Astrocyte of the spinal cord (primary cell): Measurements from ENCODE around the gene BRD4.
A peak's percentile ranks its signal among the peaks of the same experiment; 100 is the strongest.

ENCODE experiments used
- DNase-seq: peaks from one replicate; pipeline ENCODE4 v3.0.0; 2011; ENCODE audit warnings: low read depth, low spot score
- H3K4me3 ChIP-seq: 2 replicates; pipeline ENCODE4 v1.5.1; 2011; ENCODE audit warnings: low read depth, mild to moderate bottlenecking, low read length, moderate library complexity
- CTCF ChIP-seq: IDR thresholded peaks from 2 replicates; pipeline ENCODE4 v1.5.1; 2012; ENCODE audit warnings: low read depth, mild to moderate bottlenecking, low read length, inconsistent platforms
- in situ Hi-C: cut with HindIII; loops from 2 replicates; pipeline ENCODE4 v1.10.0; 2017; ENCODE audit warnings: low sequenced_read_pairs

BRD4 gene

GRCh38 chr19:15283141-15283883, 49.0 kb downstream of the BRD4 start:
- H3K4me3 ChIP-seq, result no peak overlapping the region
- DNase-seq, result peak; percentile 72
- in situ Hi-C loops, result no loop called here
- TF ChIP-seq CTCF, result no peak

DNA sequence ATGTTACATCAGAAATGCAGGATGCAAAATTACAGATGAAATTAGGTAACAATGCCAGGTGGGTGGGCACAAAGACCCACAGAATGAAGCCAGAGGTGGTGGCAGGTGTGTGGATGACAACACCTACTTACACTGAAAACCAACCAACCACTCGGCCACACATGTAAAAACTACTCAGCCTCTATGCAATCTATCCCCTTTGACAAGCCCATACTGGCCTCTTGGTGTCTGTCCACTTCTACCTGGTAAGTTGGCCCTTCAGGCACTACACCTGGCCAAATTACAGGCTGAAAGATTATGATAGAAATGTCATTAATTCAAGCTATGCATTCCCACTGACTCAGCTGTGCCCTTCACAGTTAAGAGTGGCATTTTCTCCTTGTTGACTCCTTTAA, 50.0 kb downstream of the BRD4 start:
- in situ Hi-C loops, result no loop called here
- no peak overlapping the region for H3K4me3 ChIP-seq
- TF ChIP-seq CTCF, result no peak
- no peak for DNase-seq

DNA sequence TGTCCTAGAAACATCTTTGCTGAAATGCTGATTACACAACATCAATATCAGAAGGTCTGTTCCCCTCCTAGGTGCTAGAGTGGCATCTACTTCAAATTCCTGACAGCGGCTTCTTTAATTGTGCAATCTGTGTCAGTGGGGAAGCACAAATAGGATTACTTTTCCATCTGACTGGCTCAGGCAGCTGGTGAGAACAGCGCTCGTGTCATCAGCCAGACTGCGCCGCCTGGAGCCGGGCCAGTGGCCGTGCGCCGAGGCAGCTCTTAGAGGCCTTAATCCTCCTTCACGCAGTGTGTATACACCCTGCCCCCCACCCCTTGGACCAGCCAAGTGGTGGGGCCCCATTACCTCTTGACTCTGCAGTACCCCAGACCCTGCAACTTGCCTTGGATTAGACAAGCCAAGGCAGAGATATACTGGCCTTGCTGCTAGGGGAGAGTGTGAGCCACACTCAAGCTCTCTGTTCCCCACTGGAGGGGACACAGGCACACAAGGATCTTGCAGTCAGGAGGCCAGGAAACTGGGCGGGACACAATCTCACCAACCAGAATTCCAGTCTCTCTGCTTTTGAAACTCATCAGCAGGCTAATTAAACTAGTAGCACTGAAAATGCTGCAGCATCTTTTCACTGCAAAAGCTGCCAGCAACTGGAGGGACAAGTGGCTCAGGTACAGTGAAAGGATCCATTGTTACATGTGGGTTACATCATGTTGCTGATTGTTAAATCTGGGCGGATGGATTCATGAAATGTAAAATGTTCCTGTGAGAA, 51.2 kb downstream of the BRD4 start:
- no peak overlapping the region for H3K4me3 ChIP-seq
- peak; percentile 86 for DNase-seq
- peak; percentile 43 for TF ChIP-seq CTCF
- in situ Hi-C loops, result no loop called here

- no peak for DNase-seq
- H3K4me3 ChIP-seq, result no peak overlapping the region
- in situ Hi-C loops, result no loop called here
- TF ChIP-seq CTCF, result no peak
Observed at GRCh38 chr19:15280048-15280725, 52.2 kb downstream of the BRD4 start.

DNA sequence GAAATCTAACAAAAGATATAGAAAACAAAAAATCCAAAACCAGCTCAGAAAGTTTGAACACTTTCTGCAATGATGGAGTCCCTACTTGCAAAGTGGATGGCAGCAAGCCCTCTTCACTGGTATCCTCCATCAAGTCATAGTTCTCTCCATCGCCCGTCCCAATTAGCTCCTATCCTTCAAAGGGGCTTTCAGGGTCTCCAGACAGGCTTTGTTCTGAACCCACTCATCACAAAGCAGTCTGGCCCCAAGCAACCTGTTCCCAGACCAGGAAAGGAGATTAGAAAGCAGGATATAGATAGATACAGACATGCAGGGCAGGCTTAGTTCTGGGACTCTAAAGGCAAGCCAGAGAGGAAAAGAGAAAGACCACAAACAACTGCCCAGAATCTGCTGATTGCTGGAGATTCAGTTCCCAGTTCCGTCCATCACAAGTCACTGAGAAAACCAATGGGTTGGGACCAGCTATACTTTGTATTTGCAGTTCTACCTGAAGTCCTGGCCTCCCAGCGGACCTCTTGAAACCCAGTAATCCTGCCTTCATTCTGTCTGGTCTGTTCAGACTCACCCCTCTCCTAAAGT, 52.9 kb downstream of the BRD4 start:
- no peak for TF ChIP-seq CTCF
- no peak overlapping the region for H3K4me3 ChIP-seq
- in situ Hi-C loops, result no loop called here
- DNase-seq, result no peak

GRCh38 chr19:15276620-15277215, 55.6 kb downstream of the BRD4 start:
- TF ChIP-seq CTCF, result no peak
- H3K4me3 ChIP-seq, result no peak overlapping the region
- no peak for DNase-seq
- in situ Hi-C loops, result no loop called here
